Effector memory CD4-positive, alpha-beta T cell (primary cell): ENCODE measurements around the gene TMEM151B.

Experiments used
- DNase-seq, 3 donors: peaks; one replicate each; pipeline ENCODE4 v3.0.0-alpha.2; 2020
- H3K27ac ChIP-seq: 2 replicates; pipeline ENCODE4 v1.7.0; 2013; ENCODE audit warnings: mild to moderate bottlenecking, low read length, moderate library complexity; ENCODE audit not compliant: insufficient read depth, poor library complexity, severe bottlenecking
- H3K27me3 ChIP-seq: replicated peaks from 2 replicates; pipeline ENCODE4 v1.7.0; 2013; ENCODE audit warnings: mild to moderate bottlenecking, low read length; ENCODE audit not compliant: insufficient read depth, control insufficient read depth, poor library complexity, severe bottlenecking
- H3K36me3 ChIP-seq: 2 replicates; pipeline ENCODE4 v1.7.0; 2013; ENCODE audit warnings: mild to moderate bottlenecking, low read length, moderate library complexity; ENCODE audit not compliant: control insufficient read depth, insufficient read depth
- H3K4me1 ChIP-seq: 2 replicates; pipeline ENCODE4 v1.7.0; 2013; ENCODE audit warnings: low read length, mild to moderate bottlenecking; ENCODE audit not compliant: control insufficient read depth, insufficient read depth, poor library complexity, severe bottlenecking
- H3K4me3 ChIP-seq: 2 replicates; pipeline ENCODE4 v1.7.0; 2013; ENCODE audit warnings: low read length, low read depth, mild to moderate bottlenecking; ENCODE audit not compliant: insufficient read depth, poor library complexity, severe bottlenecking
- H3K9me3 ChIP-seq: 2 replicates; pipeline ENCODE4 v1.7.0; 2013; ENCODE audit warnings: mild to moderate bottlenecking, low read length, moderate library complexity; ENCODE audit not compliant: control insufficient read depth

Gene TMEM151B

GRCh38 chr6:44297063-44298038, 27.1 kb downstream of the TMEM151B start:
- no peak for DNase-seq
- Histone ChIP-seq H3K9me3 (no peaks in the 10 kb centered on the region), H3K4me1 (peaks cover 12% of the 10 kb centered on the region), H3K36me3 (peaks cover 17% of the 10 kb centered on the region), H3K4me3 (peak overlapping the region; percentile 59), H3K27ac (no peak overlapping the region), H3K27me3 (peaks cover 28% of the 10 kb centered on the region)

- Histone ChIP-seq H3K4me3 (peak overlapping the region; percentile 59), H3K27me3 (peaks cover 28% of the 10 kb centered on the region), H3K9me3 (no peaks in the 10 kb centered on the region), H3K36me3 (peaks cover 26% of the 10 kb centered on the region), H3K27ac (no peak overlapping the region), H3K4me1 (peaks cover 12% of the 10 kb centered on the region)
- no peak for DNase-seq
Observed at GRCh38 chr6:44298055-44298803, 28.0 kb downstream of the TMEM151B start.

- Histone ChIP-seq H3K9me3 (no peaks in the 10 kb centered on the region), H3K36me3 (peaks cover 32% of the 10 kb centered on the region), H3K27ac (no peak overlapping the region), H3K4me1 (peaks cover 12% of the 10 kb centered on the region), H3K4me3 (no peak overlapping the region), H3K27me3 (peaks cover 28% of the 10 kb centered on the region)
- DNase-seq = no peak
Observed at GRCh38 chr6:44298864-44299263, 28.6 kb downstream of the TMEM151B start.

GRCh38 chr6:44300292-44300823, 30.1 kb downstream of the TMEM151B start:
- Histone ChIP-seq H3K36me3 (peaks cover 38% of the 10 kb centered on the region), H3K4me3 (no peak overlapping the region), H3K9me3 (no peaks in the 10 kb centered on the region), H3K4me1 (peaks cover 12% of the 10 kb centered on the region), H3K27me3 (peaks cover 22% of the 10 kb centered on the region), H3K27ac (no peak overlapping the region)
- no peak for DNase-seq

DNA sequence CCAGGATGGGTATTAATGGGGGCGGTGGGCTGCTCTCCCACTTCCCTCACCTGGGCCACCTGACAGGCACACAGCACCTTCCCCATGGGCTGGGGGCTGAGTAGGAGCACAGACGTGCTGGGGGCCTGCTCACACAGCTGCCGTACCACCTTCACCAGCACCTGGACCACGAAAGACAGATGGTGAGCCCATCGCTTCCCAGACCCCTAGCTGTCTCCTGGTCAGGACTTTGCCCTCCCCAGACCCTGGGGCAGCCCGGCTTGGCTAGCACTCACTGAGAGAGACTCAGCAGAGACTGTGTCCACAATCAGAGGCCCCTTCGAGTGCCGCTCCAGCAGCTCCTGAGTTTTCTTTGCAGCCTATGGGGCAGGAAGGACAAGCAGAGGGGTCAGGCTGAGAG, 30.9 kb downstream of the TMEM151B start:
- no peaks in the 10 kb centered on the region for H3K9me3 ChIP-seq
- H3K36me3 ChIP-seq = peaks cover 42% of the 10 kb centered on the region
- no peak overlapping the region for H3K4me3 ChIP-seq
- no peak overlapping the region for H3K27ac ChIP-seq
- DNase-seq = no peak
- H3K4me1 ChIP-seq = peaks cover 12% of the 10 kb centered on the region
- H3K27me3 ChIP-seq = peaks cover 17% of the 10 kb centered on the region

- Histone ChIP-seq H3K9me3 (no peaks in the 10 kb centered on the region), H3K27me3 (peaks cover 8% of the 10 kb centered on the region), H3K36me3 (peaks cover 47% of the 10 kb centered on the region), H3K4me1 (peaks cover 10% of the 10 kb centered on the region), H3K27ac (no peak overlapping the region), H3K4me3 (no peak overlapping the region)
- DNase-seq = no peak
Observed at GRCh38 chr6:44301782-44302564, 31.7 kb downstream of the TMEM151B start.

DNA sequence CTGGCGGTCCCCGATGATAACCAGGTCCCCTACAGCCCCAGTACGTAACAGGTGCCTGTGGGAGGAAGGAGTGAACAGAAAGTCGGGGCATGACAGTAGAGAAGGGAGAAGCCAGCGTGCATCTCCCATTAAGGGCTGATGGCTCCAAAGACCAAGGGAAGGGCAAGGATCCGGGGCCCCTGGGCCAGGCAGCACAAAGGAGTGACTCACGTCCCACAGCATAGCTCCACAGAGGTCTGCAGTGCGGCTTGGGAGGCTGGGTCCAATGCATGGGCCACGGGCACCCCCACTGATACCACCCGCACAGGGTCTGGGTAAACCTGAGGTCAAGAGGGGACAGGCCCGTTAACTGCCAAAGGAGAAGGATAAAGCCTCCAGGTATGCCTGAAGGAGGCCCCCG, 32.6 kb downstream of the TMEM151B start:
- no peak for DNase-seq
- no peak overlapping the region for H3K27ac ChIP-seq
- H3K4me1 ChIP-seq = peaks cover 2% of the 10 kb centered on the region
- no peak overlapping the region for H3K4me3 ChIP-seq
- H3K9me3 ChIP-seq = no peaks in the 10 kb centered on the region
- H3K27me3 ChIP-seq = peaks cover 3% of the 10 kb centered on the region
- peaks cover 52% of the 10 kb centered on the region for H3K36me3 ChIP-seq

DNA sequence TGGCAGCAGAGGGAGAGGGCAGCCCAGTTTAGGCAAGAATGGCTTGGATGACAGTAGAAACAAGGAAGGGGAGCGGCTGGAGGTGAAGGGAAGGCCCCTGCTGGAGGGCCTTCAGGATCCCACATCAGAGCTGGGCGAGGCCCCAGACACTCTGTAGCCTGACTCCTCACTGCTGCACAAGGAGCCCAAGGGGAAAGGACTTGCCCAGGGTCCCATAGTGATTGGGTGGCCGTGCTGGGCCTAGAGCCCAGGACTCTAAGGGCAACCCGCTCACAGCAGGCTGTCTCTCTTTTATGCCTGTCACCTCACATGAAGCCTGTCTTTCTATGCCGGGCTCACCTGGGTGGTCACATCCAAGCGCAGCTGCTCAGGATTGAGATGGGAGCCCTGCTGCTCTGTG, 33.6 kb downstream of the TMEM151B start:
- Histone ChIP-seq H3K9me3 (no peaks in the 10 kb centered on the region), H3K4me1 (no peaks in the 10 kb centered on the region), H3K27me3 (no peaks in the 10 kb centered on the region), H3K4me3 (no peak overlapping the region), H3K27ac (no peak overlapping the region), H3K36me3 (peaks cover 59% of the 10 kb centered on the region)
- no peak for DNase-seq

DNA sequence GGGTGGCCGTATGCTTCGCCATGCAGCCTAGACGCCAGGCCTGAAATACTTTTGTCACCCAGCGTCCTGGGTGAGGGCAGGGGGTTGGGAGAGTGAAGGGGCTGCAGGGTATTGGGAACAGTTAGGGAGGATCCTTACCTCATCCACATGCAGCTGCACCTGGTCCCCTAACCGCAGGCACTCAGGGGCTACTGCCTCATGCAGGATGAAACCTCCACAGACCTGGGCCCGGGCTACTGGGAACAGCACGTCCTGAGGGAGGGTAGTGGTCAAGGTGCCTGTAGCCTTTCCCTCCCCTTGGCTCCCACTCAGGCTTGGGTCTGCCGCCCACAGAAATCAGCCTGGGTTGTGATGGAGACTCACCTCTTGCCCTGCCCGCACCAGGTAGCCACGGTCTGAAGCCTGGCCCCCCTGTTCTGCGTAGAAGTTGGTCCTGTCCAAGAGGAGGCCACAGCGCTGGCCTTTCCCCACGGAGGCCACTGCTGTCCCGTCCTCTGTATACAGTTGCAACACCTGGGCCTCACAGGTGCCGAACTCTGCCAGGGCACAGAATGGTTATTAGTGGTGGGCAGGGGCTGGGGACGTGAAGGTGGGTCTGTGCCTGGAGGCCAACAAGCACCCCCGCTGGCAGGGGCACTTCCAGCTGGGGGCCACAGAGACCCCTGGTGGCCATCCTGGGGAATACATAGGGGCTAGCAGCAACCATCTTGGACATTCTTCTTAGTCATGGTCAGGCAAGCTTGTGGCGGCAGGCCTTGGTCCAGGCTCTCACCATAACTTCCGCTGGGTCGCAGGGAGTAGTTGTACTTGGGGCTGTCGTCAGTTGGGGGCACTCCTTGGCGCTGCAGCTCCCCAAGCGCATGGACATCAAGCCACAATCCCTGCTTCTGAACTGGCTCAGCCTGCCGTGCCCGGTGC, 34.3 kb downstream of the TMEM151B start:
- H3K4me1 ChIP-seq = no peaks in the 10 kb centered on the region
- no peak overlapping the region for H3K4me3 ChIP-seq
- no peaks in the 10 kb centered on the region for H3K27me3 ChIP-seq
- no peaks in the 10 kb centered on the region for H3K9me3 ChIP-seq
- DNase-seq = peak in 2 of 3 donors; percentile 12 to 20
- H3K27ac ChIP-seq = no peak overlapping the region
- H3K36me3 ChIP-seq = peaks cover 66% of the 10 kb centered on the region
